ENCODE measurements around the gene MTFP1.
"Not testable (repeated sequence)": the region's sequence is repeated elsewhere in the genome, so short reads cannot be mapped to it uniquely, and the experiment has no call there.

The MTFP1 gene

DNA sequence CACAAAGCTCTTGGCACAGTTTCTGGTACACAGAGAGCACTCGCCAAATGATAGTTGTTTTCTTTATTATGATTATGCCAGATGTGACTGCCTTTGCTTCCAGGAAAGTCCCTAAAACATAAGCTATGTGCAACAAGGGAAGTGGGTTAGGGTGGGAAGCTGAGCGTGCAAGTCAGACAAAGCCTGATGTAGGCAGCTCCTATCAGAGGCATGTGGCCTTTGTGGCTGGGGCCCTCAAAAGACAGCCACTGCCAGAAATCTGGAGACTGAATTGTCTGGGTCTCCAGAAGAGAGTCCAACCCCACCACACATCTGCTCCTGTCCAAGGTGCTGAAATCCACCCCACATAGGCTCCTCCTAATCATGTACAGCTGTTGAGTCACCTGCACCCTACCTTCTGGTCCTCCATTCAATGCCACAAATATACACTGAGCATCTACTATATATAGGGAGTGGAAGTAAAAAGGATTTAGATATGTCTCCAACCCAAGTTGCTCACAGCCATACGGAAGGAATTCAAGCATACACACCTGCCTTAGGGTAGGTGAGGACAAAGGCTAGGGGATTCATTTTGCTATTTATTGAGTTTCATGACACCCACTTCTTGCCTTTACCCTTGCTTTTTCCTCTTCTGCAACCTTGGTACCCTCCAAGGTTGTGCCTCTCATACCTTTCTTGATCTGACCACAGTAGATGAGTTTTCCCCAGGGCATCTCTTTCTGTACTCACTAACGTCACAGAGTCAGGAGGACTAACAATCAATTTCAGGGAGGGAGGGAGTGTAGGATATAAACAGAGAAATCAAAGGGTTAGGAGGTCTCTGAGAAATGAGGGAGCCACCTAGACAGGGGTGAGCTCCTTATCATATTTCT lies 33.8 kb downstream of the MTFP1 start:
- DNase-seq: no peak

DNA sequence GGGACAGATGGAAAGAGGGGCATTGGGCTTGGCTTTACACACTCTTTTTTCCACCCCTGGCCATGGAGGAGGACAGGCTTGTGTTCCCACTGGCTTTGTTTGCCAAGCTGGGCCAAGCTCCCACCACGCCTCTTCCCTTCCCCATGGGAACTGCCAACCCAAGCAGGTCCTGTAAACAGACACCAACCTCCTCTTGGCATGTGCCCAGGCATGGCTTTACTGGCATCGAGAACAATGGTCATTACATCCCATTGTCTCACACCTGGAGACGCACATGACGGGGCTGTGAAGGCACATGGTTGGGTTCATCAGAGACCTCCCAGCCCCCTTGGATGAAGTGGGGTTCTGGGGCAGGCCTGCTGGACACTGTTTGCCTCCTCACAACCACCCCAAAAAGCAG lies 34.6 kb downstream of the MTFP1 start:
- DNase-seq: no peak

DNA sequence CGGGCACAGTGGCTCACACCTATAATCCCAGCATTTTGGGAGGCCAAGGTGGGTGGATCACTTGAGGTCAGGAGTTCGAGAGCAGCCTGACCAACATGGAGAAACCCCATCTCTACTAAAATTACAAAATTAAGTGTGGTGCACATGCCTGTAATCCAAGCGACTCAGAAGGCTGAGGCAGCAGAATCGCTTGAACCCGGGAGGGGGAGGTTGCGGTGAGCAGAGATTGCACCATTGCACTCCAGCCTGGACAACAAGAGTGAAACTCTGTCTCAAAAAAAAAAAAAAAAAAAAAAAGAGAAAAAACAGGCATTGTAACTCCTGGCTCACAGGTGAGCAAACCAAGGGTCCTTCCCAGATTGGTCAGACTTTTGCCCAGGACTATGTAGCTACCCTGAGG lies 35.0 kb downstream of the MTFP1 start:
- not testable (repeated sequence) for DNase-seq

DNA sequence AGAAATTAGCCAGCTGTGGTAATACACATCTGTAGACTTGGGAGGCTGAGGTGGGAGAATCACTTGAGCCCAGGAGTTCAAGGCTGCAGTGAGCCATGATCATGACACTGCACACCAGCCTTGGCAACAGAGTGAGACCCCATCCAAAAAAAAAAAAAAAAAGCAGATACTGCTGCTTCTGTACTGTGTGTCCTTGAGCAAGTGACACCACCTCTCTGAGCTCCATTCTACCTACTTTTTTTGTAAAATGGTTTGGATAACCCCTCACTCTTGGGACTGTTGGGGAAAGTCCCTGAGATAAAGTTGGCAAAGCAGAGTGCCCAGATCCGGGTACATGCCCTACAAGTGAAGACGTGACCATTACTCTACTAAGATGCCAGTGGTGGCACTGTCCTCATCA lies 43.6 kb downstream of the MTFP1 start:
- no peak for DNase-seq

DNA sequence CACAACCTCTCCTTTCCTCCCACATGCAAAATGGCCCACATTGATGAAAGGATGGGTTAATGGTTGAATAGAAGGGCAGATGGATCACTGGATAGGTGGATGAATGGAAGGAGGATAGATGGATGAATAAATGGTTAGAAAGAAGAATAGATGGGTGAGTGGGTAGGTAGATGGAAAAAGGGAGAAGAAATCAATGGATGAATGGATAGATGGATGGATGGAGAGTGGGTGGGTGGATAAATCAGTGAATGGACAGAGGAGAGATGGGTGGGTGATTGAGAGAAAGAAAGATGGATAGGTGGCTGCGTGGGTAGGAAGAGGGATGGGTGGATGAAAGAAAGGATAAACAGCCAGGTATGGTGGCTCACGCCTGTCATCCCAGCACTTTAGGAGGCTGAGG lies 45.1 kb downstream of the MTFP1 start:
- no peak for DNase-seq

DNA sequence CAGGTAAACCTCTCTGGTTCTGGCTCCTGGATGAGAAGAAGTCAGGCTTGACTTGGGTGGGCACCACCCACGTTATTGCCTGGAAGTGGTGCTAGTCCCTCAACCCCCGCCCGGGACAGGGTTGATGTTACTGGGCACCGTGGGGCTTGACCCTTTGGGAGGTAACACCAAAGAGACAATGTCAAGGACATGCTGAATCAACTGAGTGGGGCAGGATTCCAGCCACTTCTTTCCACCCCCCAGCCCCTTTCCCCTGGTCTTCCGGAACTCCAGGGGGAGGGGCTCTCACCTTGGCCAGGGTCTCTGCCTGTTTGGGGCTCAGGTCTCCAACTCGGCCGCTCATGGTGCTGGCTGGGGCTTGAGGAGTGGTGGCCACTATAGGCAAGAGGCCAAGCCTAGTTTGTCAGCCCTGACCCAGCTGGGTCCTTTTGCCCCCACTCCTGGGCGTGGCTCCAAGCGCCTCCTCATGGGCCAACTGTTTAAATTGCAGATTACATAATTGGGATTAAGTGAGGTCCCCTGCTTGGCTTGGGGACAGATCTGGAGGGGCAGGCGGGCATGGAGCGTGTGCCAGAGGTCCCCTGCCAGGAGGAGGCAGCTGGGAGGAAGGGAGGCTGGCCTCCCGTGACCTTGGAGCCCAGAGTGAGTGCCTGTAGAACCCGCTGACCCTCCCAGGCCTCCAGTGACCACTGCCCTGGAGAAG lies 46.2 kb downstream of the MTFP1 start, which contains the start of gene SEC14L3:
Gene SEC14L3 (minus strand): TSS at position 402 of the 703 bp plus-strand sequence. CDS start 59 bp downstream, at position 343.
- no peak for DNase-seq

DNA sequence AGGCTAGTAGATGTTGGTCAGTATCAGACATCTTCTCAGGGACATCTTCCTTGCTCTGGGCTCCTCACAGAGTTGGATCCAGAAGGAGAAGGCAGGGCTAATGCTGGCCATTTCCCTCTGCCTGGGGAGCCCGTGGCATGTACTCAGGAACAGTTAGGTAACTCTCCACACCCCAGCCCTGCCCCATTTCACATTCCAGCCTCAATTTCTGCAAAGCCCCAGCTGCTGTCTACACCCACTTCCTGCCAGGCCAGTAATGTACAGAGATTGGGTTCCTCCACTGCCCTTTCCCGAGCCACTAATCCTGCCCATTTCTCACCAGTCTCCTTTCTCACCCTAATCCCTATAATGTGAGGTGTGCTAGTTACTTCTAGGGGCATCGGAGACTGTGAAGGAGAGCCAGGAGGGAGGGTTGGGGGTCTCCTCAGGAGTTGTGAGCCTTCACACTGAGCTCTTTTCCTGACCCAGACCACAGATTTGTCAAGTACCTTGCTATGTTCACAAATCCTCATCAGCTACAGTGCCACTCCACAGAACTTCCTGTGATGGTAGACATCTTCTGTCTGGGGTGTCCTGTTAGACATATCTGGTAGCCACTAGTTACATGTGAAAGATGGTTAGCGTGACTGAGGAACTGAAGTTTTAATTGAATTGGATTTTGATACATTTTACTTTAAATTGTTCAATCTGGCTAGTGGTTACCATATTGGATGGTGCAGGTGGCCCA lies 47.6 kb downstream of the MTFP1 start:
- no peak for DNase-seq

DNA sequence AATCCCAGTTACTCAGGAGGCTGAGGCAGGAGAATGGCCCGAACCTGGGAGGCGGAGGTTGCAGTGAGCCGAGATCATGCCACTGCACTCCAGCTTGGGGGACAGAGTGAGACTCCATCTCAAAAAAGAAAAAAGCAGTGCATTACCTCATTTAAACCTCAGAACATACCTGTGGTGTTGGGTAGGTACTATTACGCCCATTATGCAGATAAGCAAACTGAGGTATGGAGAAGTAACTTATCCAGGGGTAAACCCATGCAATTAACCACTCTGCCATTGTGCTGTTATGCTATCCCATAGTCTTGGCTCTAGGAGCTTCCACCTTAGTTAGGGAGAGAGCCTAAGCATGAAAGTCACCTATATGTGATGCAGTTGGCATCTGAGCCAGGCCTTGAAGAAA lies 48.6 kb downstream of the MTFP1 start:
- DNase-seq: no peak

DNA sequence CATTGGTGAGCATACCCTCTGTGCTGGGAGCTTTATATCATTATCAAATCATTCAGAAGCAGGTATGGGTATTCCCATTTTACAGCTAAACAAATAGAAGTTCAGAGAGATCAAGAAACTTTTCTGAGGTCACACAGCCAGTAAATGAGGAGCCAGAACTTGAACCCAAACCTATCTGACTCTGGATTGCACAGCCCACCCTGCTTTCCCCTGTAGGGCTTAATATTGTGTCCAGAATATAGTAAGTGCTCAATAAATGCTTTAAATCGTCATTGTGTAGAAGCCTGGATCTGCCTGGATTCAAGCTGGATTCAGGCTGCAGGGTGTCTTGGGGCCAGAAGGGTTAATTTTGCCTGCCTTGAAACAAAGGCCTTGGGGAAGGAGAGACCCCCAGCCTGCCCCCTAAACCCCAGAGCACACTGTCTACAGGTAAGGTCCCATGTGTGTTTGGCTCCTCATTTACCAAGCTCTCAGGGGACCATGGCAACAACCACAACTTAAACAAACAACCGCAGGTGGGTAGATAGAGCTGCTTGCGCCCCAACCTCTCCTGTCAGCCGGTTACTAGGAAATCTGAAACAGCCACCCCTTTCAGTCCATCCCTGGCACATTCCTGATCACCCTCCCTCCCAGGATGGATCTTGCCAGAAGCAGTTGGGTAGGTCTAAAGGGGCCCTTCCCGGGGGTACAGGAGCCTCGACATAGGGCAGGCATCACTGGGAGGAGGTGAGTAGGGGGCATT lies 49.3 kb downstream of the MTFP1 start:
- DNase-seq: no peak

Measured in stimulated activated naive CD4-positive, alpha-beta T cell treated with Interleukin-2 at 50 U/mL for 16 hours (primary cell).